GM23338 (cell line): ENCODE results near the gene NEK2. TPM values are rescaled to one million over a fixed set of nuclear protein-coding genes. Genes with fewer than 3 reads are reported as not detected.

Experiments used
- ATAC-seq: fragments of 200-7000 bp; cut with Tn5 transposase; 3 replicates; pipeline ENCODE4 v1.9.1; 2020
- DNase-seq: peaks from one replicate; pipeline ENCODE4 v3.0.0-alpha.2; 2015; ENCODE audit warnings: low spot score
- H2AFZ ChIP-seq: fragments of 200-600 bp; sonication (generic); 2 replicates; pipeline ENCODE4 v1.8.0; 2016; ENCODE audit warnings: antibody characterized with exemption, mild to moderate bottlenecking, moderate library complexity
- H3F3A ChIP-seq: fragments of 200-600 bp; sonication (generic); replicated peaks from 2 replicates; pipeline ENCODE4 v1.8.0; 2017; ENCODE audit warnings: antibody characterized with exemption, mixed run types, low read depth
- H3K27ac ChIP-seq: fragments of 200-600 bp; sonication (generic); 2 replicates; pipeline ENCODE4 v1.6.1; 2016; ENCODE audit warnings: low read depth
- H3K27me3 ChIP-seq: fragments of 200-600 bp; sonication (generic); 2 replicates; pipeline ENCODE4 v1.8.0; 2016; ENCODE audit warnings: mild to moderate bottlenecking, mixed run types, moderate library complexity; ENCODE audit not compliant: insufficient read depth
- H3K36me3 ChIP-seq: fragments of 200-600 bp; sonication (generic); 2 replicates; pipeline ENCODE4 v1.8.0; 2016; ENCODE audit warnings: mild to moderate bottlenecking; ENCODE audit not compliant: insufficient read depth
- H3K4me1 ChIP-seq: fragments of 200-600 bp; sonication (generic); 2 replicates; pipeline ENCODE4 v1.8.0; 2016; ENCODE audit warnings: mild to moderate bottlenecking, moderate library complexity; ENCODE audit not compliant: insufficient read depth
- H3K4me2 ChIP-seq: fragments of 200-600 bp; sonication (generic); 2 replicates; pipeline ENCODE4 v1.7.1; 2017; ENCODE audit warnings: mixed run types
- H3K4me3 ChIP-seq: fragments of 200-600 bp; sonication (generic); 2 replicates; pipeline ENCODE4 v1.6.1; 2016; ENCODE audit warnings: mixed run types
- H3K79me2 ChIP-seq: fragments of 200-600 bp; sonication (generic); replicated peaks from 2 replicates; pipeline ENCODE4 v1.8.0; 2017; ENCODE audit warnings: mild to moderate bottlenecking; ENCODE audit not compliant: insufficient read depth
- H3K9me2 ChIP-seq: fragments of 200-600 bp; sonication (generic); 2 replicates; pipeline ENCODE4 v1.8.0; 2017; ENCODE audit not compliant: insufficient read depth
- H4K20me1 ChIP-seq: fragments of 200-600 bp; sonication (generic); replicated peaks from 2 replicates; pipeline ENCODE4 v1.8.0; 2017; ENCODE audit warnings: mild to moderate bottlenecking; ENCODE audit not compliant: insufficient read depth
- H3K27ac Mint-ChIP-seq: 2 replicates; pipeline ENCODE4 v1.8.0; 2020; ENCODE audit warnings: inconsistent platforms, mild to moderate bottlenecking, moderate library complexity, mixed read lengths
- H3K27me3 Mint-ChIP-seq: 3 replicates; pipeline ENCODE4 v1.8.0; 2022; ENCODE audit warnings: low read depth, mild to moderate bottlenecking, moderate library complexity, mixed read lengths, inconsistent platforms; ENCODE audit not compliant: insufficient read depth, poor library complexity
- H3K36me3 Mint-ChIP-seq: 3 replicates; pipeline ENCODE4 v1.8.0; 2021; ENCODE audit warnings: low read depth, mild to moderate bottlenecking, inconsistent platforms, moderate library complexity, mixed read lengths
- H3K4me1 Mint-ChIP-seq: 3 replicates; pipeline ENCODE4 v1.8.0; 2020; ENCODE audit warnings: mild to moderate bottlenecking, inconsistent platforms, mixed read lengths
- H3K4me3 Mint-ChIP-seq: 3 replicates; pipeline ENCODE4 v1.8.0; 2021; ENCODE audit warnings: moderate library complexity, mild to moderate bottlenecking, inconsistent platforms, mixed read lengths
- H3K9me3 Mint-ChIP-seq: 3 replicates; pipeline ENCODE4 v1.8.0; 2020; ENCODE audit warnings: moderate library complexity, mild to moderate bottlenecking, inconsistent platforms, mixed read lengths
- CREB1 ChIP-seq: fragments of 250-450 bp; sonication (Bioruptor Pico); IDR thresholded peaks from 2 replicates; pipeline ENCODE4 v1.5.0; 2020; ENCODE audit warnings: low read depth, mild to moderate bottlenecking, moderate library complexity
- EZH2 ChIP-seq: fragments of 200-600 bp; sonication (generic); IDR thresholded peaks from one replicate; pipeline ENCODE4 v1.8.0; 2017; ENCODE audit warnings: antibody characterized with exemption, mild to moderate bottlenecking, low read depth; ENCODE audit not compliant: unreplicated experiment
- EZH2phosphoT487 ChIP-seq: fragments of 200-600 bp; sonication (generic); IDR thresholded peaks from one replicate; pipeline ENCODE4 v1.8.1; 2018; ENCODE audit warnings: antibody characterized with exemption; ENCODE audit not compliant: unreplicated experiment
- JUNB ChIP-seq: IDR thresholded peaks from one replicate; pipeline ENCODE4 v1.6.1; 2016; ENCODE audit warnings: antibody characterized with exemption; ENCODE audit not compliant: unreplicated experiment
- POLR2AphosphoS5 ChIP-seq: IDR thresholded peaks from 2 replicates; pipeline ENCODE4 v1.6.1; 2016; ENCODE audit warnings: antibody characterized with exemption, low read depth
- STAT1 ChIP-seq: IDR thresholded peaks from one replicate; pipeline ENCODE4 v1.6.1; 2016; ENCODE audit warnings: antibody characterized with exemption; ENCODE audit not compliant: unreplicated experiment
- ZNF114 ChIP-seq: fragments of 250-450 bp; sonication (Bioruptor Pico); IDR thresholded peaks from 2 replicates; pipeline ENCODE4 v1.5.0; 2020; ENCODE audit warnings: mild to moderate bottlenecking, moderate library complexity
- ZNF331 ChIP-seq: fragments of 250-450 bp; sonication (Bioruptor Pico); IDR thresholded peaks from 2 replicates; pipeline ENCODE4 v1.5.0; 2020; ENCODE audit warnings: low read depth, mild to moderate bottlenecking, moderate library complexity
- polyA plus RNA-seq: library from polyadenylated mRNA; unstranded; fragments of >200 nt; fragmentation: Nextera tagmentation; extraction: Ambion mirVana; gene quantifications from 2 replicates; pipeline ENCODE4 v1.2.1, GENCODE V29; 2016
- total RNA-seq: library from RNA; depleted of rRNA; stranded (reverse); fragments of >200 nt; shearing (Covaris generic); gene quantifications from 2 replicates; pipeline ENCODE4 v1.2.3, GENCODE V29; 2014
- TF ChIP-seq, protein P1 (sequence below): IDR thresholded peaks from 2 replicates; pipeline ENCODE4 v1.6.1; 2016; ENCODE audit warnings: antibody characterized with exemption

The NEK2 gene
- total and polyA plus RNA-seq, 2 experiments from 2014 or later: 17.0 to 24.9 TPM

DNA sequence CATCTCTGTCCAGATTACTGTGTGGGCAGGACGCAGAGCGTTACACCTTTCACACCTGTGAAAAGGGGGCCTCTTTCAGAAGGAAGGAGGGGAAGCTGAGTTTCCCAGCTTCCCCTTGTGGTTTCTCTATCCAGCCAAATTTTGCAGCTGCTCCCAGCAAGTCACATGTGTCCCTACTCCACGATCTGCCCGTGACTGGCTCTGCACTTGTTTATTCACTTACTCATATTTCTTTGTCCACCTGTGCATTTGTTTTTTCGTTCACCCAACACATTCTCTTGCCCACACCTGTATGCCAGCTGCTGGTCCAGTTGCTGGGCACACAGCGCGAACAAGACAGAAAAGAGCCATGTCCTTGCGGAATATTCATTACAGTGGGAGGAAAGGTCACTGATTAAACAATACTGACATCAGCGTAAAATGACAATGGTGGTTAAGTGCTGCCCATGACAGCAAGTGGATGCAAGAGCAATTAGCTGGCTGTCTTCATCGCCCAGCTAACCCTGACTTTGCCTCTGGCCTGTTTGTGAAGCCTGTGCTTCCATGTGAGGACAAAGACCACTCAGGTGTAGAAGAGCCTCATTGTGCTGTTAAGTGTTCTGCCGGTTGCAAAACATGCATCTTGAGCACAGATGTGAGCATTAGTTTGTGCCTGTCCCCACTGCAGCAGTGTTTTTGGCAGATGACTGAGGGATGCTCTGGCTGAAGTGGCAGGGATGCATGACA lies 28.6 kb upstream of the NEK2 start:
- Mint-ChIP-seq H3K4me1 (peaks cover 10% of the 10 kb centered on the region; the same call in 2 of the 3 replicates), H3K9me3 (no peaks in the 10 kb centered on the region), H3K27me3 (peaks cover 14% of the 10 kb centered on the region), H3K4me3 (no peak overlapping the region), H3K36me3 (no peaks in the 10 kb centered on the region), H3K27ac (no peak overlapping the region)
- Histone ChIP-seq H3K27me3 (peaks cover 15% of the 10 kb centered on the region), H3K36me3 (no peaks in the 10 kb centered on the region), H2AFZ (0 out of 2 replicates have a peak overlapping the region, but pooled peaks have one; percentile 18), H3K4me2 (no peak overlapping the region), H3K79me2 (no peaks in the 10 kb centered on the region), H4K20me1 (no peaks in the 10 kb centered on the region), H3K9me2 (no peaks in the 10 kb centered on the region), H3F3A (no peaks in the 10 kb centered on the region), H3K27ac (no peak overlapping the region), H3K4me3 (no peak overlapping the region), H3K4me1 (no peaks in the 10 kb centered on the region)
- DNase-seq (no peak), ATAC-seq (no peak; the same call in 1 of the 3 replicates)
- TF ChIP-seq JUNB (no peak), EZH2 (no peak), ZNF114 (CRISPR knock-in tag) (no peak), CREB1 (CRISPR knock-in tag) (no peak), POLR2AphosphoS5 (no peak), ZNF331 (CRISPR knock-in tag) (no peak), EZH2phosphoT487 (no peak), STAT1 (no peak)
- TF ChIP-seq, protein P1, sequence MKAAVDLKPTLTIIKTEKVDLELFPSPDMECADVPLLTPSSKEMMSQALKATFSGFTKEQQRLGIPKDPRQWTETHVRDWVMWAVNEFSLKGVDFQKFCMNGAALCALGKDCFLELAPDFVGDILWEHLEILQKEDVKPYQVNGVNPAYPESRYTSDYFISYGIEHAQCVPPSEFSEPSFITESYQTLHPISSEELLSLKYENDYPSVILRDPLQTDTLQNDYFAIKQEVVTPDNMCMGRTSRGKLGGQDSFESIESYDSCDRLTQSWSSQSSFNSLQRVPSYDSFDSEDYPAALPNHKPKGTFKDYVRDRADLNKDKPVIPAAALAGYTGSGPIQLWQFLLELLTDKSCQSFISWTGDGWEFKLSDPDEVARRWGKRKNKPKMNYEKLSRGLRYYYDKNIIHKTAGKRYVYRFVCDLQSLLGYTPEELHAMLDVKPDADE: no peak

GRCh38 chr1:211701733-211702132 lies 26.3 kb upstream of the NEK2 start:
- H3K4me1 Mint-ChIP-seq: peaks cover 10% of the 10 kb centered on the region; the same call in 2 of the 3 replicates
- H2AFZ ChIP-seq: no peak overlapping the region
- H3K4me3 Mint-ChIP-seq: no peak overlapping the region
- H3K79me2 ChIP-seq: no peaks in the 10 kb centered on the region
- no peak for ATAC-seq
- H3K4me2 ChIP-seq: no peak overlapping the region
- H4K20me1 ChIP-seq: no peaks in the 10 kb centered on the region
- H3K9me2 ChIP-seq: no peaks in the 10 kb centered on the region
- H3K27me3 ChIP-seq: peaks cover 15% of the 10 kb centered on the region
- H3K36me3 ChIP-seq: no peaks in the 10 kb centered on the region
- H3K27me3 Mint-ChIP-seq: peaks cover 18% of the 10 kb centered on the region
- H3K4me1 ChIP-seq: no peaks in the 10 kb centered on the region
- TF ChIP-seq, protein P1: no peak
- no peak for TF ChIP-seq POLR2AphosphoS5
- no peaks in the 10 kb centered on the region for H3K9me3 Mint-ChIP-seq
- no peaks in the 10 kb centered on the region for H3K36me3 Mint-ChIP-seq
- H3F3A ChIP-seq: no peaks in the 10 kb centered on the region
- H3K27ac Mint-ChIP-seq: no peak overlapping the region
- H3K27ac ChIP-seq: no peak overlapping the region
- no peak overlapping the region for H3K4me3 ChIP-seq
- DNase-seq: no peak
